Activated CD8-positive, alpha-beta memory T cell treated with anti-CD3 and anti-CD28 coated beads for 48 hours (primary cell): ENCODE measurements around the gene MARK4.
"Not testable (repeated sequence)": the region's sequence is repeated elsewhere in the genome, so short reads cannot be mapped to it uniquely, and the experiment has no call there.

Experiments
- DNase-seq, 3 experiments: peaks; one replicate each; pipeline ENCODE4 v3.0.0-alpha.2; 2020; ENCODE audit warnings: low read depth in 2 of 3, low spot score in 2 of 3

MARK4 gene

GRCh38 chr19:45250832-45251451 lies at the start of gene MARK4:
TSS of gene MARK4 (plus strand) at chr19:45251271. CDS start at chr19:45251589, 318 bp downstream.
- peak in 2 of 3 experiments; percentile 23 for DNase-seq

GRCh38 chr19:45202637-45203036 lies 48.4 kb upstream of the MARK4 start:
- no peak for DNase-seq

GRCh38 chr19:45205810-45206209 lies 45.3 kb upstream of the MARK4 start:
- DNase-seq, result no peak

DNA sequence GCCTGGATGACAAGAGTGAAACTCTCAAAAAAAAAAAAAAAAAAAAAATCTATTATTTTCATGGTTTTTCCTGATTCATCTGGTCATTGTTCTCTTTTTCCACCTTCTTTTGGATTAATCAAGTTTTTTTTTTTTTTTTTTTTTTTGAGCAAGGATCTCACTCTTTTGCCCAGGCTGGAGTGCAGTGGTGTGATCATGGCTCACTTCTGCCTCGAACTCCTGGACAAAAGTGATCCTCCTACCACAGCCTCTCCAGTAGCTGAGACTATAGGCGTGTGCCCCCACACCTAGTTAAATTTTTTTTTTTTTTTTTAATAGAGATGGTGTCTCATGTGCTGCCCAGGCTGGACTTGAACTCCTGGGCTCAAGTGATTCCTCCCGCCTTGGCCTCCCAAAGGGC lies 44.7 kb upstream of the MARK4 start:
- DNase-seq, result no peak

- DNase-seq, result no peak
Observed at GRCh38 chr19:45211751-45212381, 39.2 kb upstream of the MARK4 start.

DNA sequence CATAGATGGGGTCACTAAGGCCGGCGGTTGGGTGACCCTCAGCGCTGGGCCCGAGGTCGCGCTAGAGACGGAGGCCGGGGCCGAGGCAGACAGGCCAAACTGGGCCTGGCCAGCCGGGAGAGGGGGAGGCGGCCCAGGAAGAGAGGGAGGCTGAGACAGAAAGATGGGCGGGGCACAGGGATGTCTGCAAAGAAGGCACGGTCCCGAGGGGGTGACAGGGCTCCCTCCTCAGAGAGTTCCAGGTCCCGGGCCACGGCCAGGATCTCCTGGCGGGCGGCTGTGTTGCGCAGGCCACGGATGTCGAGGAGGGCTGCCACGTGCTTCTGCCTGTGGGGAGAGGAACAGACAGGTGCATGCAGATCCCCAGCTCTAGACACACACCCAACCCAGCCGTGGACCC lies 38.0 kb upstream of the MARK4 start:
- no peak for DNase-seq

DNA sequence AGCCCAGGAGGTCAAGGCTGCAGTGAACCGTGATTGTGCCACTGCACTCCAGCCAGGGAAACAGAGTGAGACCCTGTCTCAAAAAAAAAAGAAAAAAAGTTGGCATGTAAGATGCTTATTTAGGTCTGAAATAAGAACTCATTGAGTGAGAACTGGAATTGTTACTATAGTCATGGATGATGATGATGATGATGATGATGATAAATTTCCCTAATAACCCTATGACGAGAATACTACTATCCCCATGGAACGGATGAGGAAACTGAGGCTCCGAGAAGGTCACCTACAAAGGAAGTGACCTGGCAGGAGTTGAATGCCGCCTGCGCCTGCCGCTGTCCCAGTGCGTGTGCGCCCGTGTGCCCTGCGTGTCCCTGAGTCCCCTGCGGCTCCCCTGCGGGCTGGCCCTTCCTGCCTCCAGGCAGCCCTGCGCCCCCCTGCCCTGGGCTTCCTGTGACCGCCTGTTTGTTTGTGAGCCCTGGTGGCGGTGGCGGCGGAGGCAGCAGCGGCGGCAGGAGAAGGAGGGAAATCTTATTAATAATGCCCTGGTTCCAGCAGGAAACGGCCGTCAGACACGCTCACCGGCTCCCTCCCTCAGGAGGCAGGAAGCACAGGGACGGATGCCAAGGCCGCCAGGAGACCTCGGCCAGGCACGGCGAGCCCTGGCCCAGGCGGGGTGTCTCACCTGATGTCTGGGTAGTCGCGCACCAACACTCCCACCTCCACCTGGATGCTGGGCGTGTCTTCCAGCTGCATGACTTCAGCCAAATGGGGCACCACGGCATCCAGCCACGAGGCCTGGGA lies 35.5 kb upstream of the MARK4 start:
- DNase-seq, result no peak

DNA sequence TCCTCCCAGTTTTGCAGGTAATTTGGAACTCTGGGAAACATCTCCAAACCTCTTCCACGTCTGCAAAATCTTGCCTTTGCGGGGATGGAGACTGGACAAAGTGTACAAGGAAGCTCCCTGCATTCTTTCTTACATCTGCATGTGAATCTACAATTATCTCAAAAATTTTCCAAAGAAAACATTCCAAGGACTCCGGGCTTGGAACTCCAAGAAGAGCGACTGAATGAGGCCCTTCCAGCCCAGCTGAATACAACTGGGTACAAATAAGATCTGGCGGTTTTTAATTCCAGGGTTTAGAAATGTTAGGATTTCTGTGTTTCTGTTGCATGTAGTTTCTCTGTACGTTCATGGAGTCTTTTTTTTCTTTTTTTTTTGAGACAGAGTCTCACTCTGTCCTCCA lies 34.4 kb upstream of the MARK4 start:
- no peak for DNase-seq

- no peak for DNase-seq
Observed at GRCh38 chr19:45217193-45217956, 33.7 kb upstream of the MARK4 start.

DNA sequence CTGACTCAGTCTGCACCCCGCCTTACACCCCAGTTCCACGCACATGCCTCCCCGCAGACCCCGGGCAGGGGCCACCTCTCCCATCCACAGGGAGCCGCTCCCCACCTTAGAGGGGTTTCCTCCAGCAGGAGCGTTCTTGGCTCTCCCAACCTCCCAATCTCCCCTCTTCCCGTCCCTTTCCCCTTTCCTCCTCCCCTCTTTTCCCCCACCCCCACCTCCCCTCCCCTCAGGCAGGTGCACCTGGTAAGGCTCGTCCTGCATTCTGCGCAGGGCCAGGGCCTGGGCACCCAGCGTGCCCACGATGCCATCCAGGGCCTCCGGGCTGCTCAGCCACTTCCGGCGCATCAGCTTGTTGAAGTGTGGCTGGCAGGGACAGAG lies 33.1 kb upstream of the MARK4 start:
- no peak for DNase-seq

DNA sequence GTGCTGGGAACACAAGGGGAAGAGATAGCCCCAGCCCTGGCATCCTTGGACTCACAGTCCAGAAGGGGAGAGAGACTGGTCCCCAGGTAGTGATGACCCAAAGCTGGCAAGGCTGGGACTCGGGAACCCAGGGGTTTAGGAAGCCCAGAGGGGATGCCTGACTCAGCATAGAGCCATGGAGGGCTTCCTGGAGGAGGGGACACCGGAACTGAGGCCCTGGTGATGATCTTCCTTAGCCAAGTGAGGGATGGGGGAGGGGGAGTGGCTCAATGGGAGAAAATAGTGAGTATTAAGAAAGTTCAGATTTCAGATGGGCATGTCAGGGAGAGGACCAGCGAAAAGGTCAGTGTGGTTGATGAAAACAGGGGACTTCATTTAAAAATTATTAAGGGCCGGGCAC lies 32.6 kb upstream of the MARK4 start:
- no peak for DNase-seq

GRCh38 chr19:45218911-45219743 lies 31.9 kb upstream of the MARK4 start:
- DNase-seq, result no peak

- no peak for DNase-seq
Observed at GRCh38 chr19:45222724-45223123, 28.3 kb upstream of the MARK4 start.

- DNase-seq, result no peak
Observed at GRCh38 chr19:45223879-45224278, 27.2 kb upstream of the MARK4 start.

- DNase-seq, result no peak
Observed at GRCh38 chr19:45224645-45225044, 26.4 kb upstream of the MARK4 start.

DNA sequence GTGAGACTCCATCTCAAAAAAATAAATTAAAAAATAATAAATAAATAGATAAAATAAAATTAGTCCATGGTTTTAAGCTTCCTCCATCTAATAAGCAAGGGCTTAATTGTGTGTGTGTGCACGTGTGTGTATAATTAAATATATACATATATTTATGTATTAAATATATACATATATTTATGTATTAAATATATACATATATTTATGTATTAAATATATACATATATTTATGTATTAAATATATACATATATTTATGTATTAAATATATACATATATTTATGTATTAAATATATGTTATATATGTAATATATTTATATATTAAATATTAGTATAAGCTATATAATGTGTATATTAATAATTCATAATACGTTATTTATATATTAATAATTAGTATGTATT lies 22.0 kb upstream of the MARK4 start:
- DNase-seq, result not testable (repeated sequence)

DNA sequence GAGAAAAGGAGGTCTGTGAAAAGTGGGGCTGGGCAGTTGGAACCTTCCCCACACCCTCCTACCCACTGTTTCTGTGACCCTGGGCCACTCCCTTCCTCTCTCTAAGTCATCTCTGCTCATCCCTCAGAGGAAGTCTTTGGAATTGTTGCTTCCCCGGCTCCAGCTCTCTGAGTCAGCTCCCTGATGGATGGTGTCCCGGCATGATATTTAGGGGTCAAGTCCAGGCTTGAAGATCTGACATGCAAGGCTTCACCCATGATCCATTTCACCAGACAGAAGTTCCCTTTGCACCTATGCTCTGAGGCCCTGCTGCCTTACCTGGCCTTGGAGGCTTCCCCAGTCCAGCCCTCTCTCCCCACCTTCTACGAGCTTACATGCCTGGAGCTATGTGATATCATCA lies 19.2 kb upstream of the MARK4 start:
- no peak for DNase-seq

- no peak for DNase-seq
Observed at GRCh38 chr19:45234089-45234869, 16.8 kb upstream of the MARK4 start.

- DNase-seq, result no peak
Observed at GRCh38 chr19:45235485-45235884, 15.6 kb upstream of the MARK4 start.

DNA sequence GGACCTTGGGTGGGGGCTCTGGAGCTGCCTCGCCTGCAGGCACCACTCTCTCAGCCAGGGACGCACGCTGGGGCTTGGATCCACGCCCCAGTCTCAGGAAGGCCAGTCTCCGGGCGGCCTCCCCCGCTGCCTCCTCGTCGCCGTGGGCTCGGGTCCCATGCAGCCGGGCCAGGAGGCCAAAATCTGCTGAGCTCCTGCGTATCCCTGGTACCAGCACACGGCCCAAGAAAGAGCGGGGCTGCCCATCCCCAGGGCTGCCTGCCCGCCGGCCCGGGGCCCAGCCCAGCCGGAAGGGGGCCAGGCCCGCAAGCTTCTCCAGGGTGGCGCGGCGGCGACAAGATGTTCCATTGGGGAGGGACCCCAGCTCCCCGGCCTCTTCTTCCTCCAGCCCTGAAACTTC lies 12.5 kb upstream of the MARK4 start:
- no peak for DNase-seq
